HCT116 (cell line): ENCODE results near the gene DOC2A. TPM values are rescaled to one million over a fixed set of nuclear protein-coding genes. Genes with fewer than 3 reads are reported as not detected.
A peak's percentile ranks its signal among the peaks of the same experiment; 100 is the strongest.

Experiments
- ATAC-seq: fragments of 200-7000 bp; cut with Tn5 transposase; 2 replicates; pipeline ENCODE4 v1.9.1; 2020; ENCODE audit warnings: mild to moderate bottlenecking, moderate library complexity
- BruUV-seq: library from RNA; stranded (reverse); fragments of 400-500 nt; replicated peaks from 2 replicates; lab custom pipeline; 2021; lab: Mats Ljungman, UMichigan
- CTCF ChIA-PET: fragments of 300-600 bp; sonication (Branson Sonifier 250); formaldehyde crosslinking; loops from one replicate; lab custom pipeline; 2021; ENCODE audit warnings: antibody characterized with exemption; lab: Charles Lee
- POLR2A ChIA-PET: fragments of 300-600, 350-600 bp; sonication (Branson Sonifier 250); formaldehyde crosslinking; loops from one replicate; lab custom pipeline; 2021; ENCODE audit warnings: antibody characterized with exemption; lab: Charles Lee
- RAD21 ChIA-PET, 2 experiments: fragments of 300-600 bp; sonication (Branson Sonifier 250); formaldehyde crosslinking; loops; one replicate each; lab custom pipeline; 2023; ENCODE audit warnings: low total read pairs in 2 of 2; ENCODE audit not compliant: uncharacterized antibody in 2 of 2, unreplicated experiment in 2 of 2, low non-redundant PET in 1 of 2; lab: Charles Lee
- DNase-seq: peaks from one replicate; pipeline ENCODE4 v3.0.0-alpha.2; 2010; ENCODE audit warnings: low read depth, low spot score
- H2AFZ ChIP-seq: fragments of 200-600 bp; shearing (Covaris generic), sonication (generic); 2 replicates; pipeline ENCODE4 v1.6.1; 2017; ENCODE audit warnings: low read depth, mixed run types, mixed read lengths, antibody characterized with exemption, low read length; ENCODE audit not compliant: poor library complexity, severe bottlenecking
- H3K27ac ChIP-seq: 2 replicates; pipeline ENCODE4 v1.5.1; 2012; ENCODE audit warnings: low read depth, low read length
- H3K27me3 ChIP-seq: fragments of 200-600 bp; sonication (generic); 2 replicates; pipeline ENCODE4 v1.6.1; 2016; ENCODE audit warnings: mixed run types, low read length, mixed read lengths; ENCODE audit not compliant: insufficient read depth
- H3K36me3 ChIP-seq, 2 experiments: fragments of 200-500 bp in 1 of 2; fragments of 200-600 bp in 1 of 2; sonication (Bioruptor generic) in 1 of 2; sonication (generic) in 1 of 2; 2 replicates each; pipeline versions ENCODE4 v1.5.1 to v1.6.1; 2014 to 2016; ENCODE audit warnings: low read length in 2 of 2, inconsistent platforms in 1 of 2, mixed read lengths in 1 of 2, mixed run types in 1 of 2; ENCODE audit not compliant: insufficient read depth in 2 of 2, control insufficient read depth in 1 of 2
- H3K4me1 ChIP-seq, 2 experiments: fragments of 200-600 bp in 1 of 2; sonication (generic) in 1 of 2; 2 replicates each; pipeline versions ENCODE4 v1.5.1 to v1.6.1; 2012 to 2017; ENCODE audit warnings: low read length in 2 of 2, inconsistent platforms in 1 of 2, mild to moderate bottlenecking in 1 of 2, mixed read lengths in 1 of 2, mixed run types in 1 of 2, moderate library complexity in 1 of 2; ENCODE audit not compliant: insufficient read depth in 2 of 2, control insufficient read depth in 1 of 2
- H3K4me2 ChIP-seq: fragments of 200-600 bp; sonication (generic); 2 replicates; pipeline ENCODE4 v1.6.1; 2017; ENCODE audit warnings: mixed run types, low read length, mixed read lengths
- H3K4me3 ChIP-seq, 2 experiments: fragments of 200-600 bp in 1 of 2; sonication (generic) in 1 of 2; replicated peaks in 1 of 2; 2 replicates each; pipeline ENCODE4 v1.5.1; 2011 to 2016; ENCODE audit warnings: low read length in 2 of 2, control low read depth in 1 of 2, low read depth in 1 of 2, mild to moderate bottlenecking in 1 of 2, mixed read lengths in 1 of 2, mixed run types in 1 of 2
- H3K79me2 ChIP-seq: fragments of 200-600 bp; sonication (generic); 2 replicates; pipeline ENCODE4 v1.6.1; 2017; ENCODE audit warnings: mild to moderate bottlenecking, mixed run types, low read length, moderate library complexity, mixed read lengths; ENCODE audit not compliant: insufficient read depth
- H3K9ac ChIP-seq: fragments of 200-600 bp; sonication (generic); 2 replicates; pipeline ENCODE4 v1.6.1; 2016; ENCODE audit warnings: low read length, mixed read lengths
- H3K9me2 ChIP-seq: fragments of 200-600 bp; sonication (generic), shearing (Covaris generic); 2 replicates; pipeline ENCODE4 v1.6.1; 2017; ENCODE audit warnings: mixed run types, mild to moderate bottlenecking, moderate library complexity; ENCODE audit not compliant: insufficient read depth
- H3K9me3 ChIP-seq, 2 experiments: fragments of 200-500 bp in 1 of 2; fragments of 200-600 bp in 1 of 2; sonication (Bioruptor generic) in 1 of 2; sonication (generic) in 1 of 2; 2 replicates each; pipeline ENCODE4 v1.6.1; 2014 to 2017; ENCODE audit warnings: low read length in 2 of 2, mixed read lengths in 2 of 2, inconsistent platforms in 1 of 2, low read depth in 1 of 2, mild to moderate bottlenecking in 1 of 2, mixed run types in 1 of 2, moderate library complexity in 1 of 2; ENCODE audit not compliant: control insufficient read depth in 1 of 2, insufficient read depth in 1 of 2
- H4K20me1 ChIP-seq: fragments of 200-600 bp; sonication (generic), shearing (Covaris generic); 2 replicates; pipeline ENCODE4 v1.6.1; 2017; ENCODE audit warnings: mixed run types, mild to moderate bottlenecking, moderate library complexity; ENCODE audit not compliant: insufficient read depth
- CBX3 ChIP-seq: IDR thresholded peaks from 2 replicates; pipeline ENCODE4 v1.6.1; 2012; ENCODE audit warnings: low read depth
- CEBPB ChIP-seq: IDR thresholded peaks from 2 replicates; pipeline ENCODE4 v1.6.1; 2012; ENCODE audit warnings: low read depth
- ELF1 ChIP-seq: IDR thresholded peaks from 2 replicates; pipeline ENCODE4 v1.6.1; 2012; ENCODE audit warnings: low read depth, borderline replicate concordance
- EZH2 ChIP-seq: fragments of 200-600 bp; sonication (generic); IDR thresholded peaks from 2 replicates; pipeline ENCODE4 v1.6.1; 2017; ENCODE audit warnings: antibody characterized with exemption, mixed run types
- EZH2phosphoT487 ChIP-seq: fragments of 200-600 bp; IDR thresholded peaks from 2 replicates; pipeline ENCODE4 v1.6.1; 2018; ENCODE audit warnings: antibody characterized with exemption, borderline replicate concordance
- FOSL1 ChIP-seq: IDR thresholded peaks from 2 replicates; pipeline ENCODE4 v1.6.1; 2012; ENCODE audit warnings: low read depth
- JUND ChIP-seq: IDR thresholded peaks from 2 replicates; pipeline ENCODE4 v1.6.1; 2012
- POLR2A ChIP-seq: IDR thresholded peaks from 2 replicates; pipeline ENCODE4 v1.7.0; 2011; ENCODE audit warnings: borderline replicate concordance; ENCODE audit not compliant: insufficient read depth, insufficient read length; ENCODE audit errors: extremely low read depth
- POLR2AphosphoS5 ChIP-seq: IDR thresholded peaks from 2 replicates; pipeline ENCODE4 v1.6.1; 2011; ENCODE audit warnings: mild to moderate bottlenecking, low read depth, low read length, moderate library complexity
- REST ChIP-seq: IDR thresholded peaks from 2 replicates; pipeline ENCODE4 v1.6.1; 2012; ENCODE audit warnings: low read depth
- SP1 ChIP-seq: IDR thresholded peaks from 2 replicates; pipeline ENCODE4 v1.6.1; 2012; ENCODE audit warnings: low read depth
- SRF ChIP-seq: IDR thresholded peaks from 2 replicates; pipeline ENCODE4 v1.6.1; 2012; ENCODE audit warnings: low read depth
- YY1 ChIP-seq: IDR thresholded peaks from 2 replicates; pipeline ENCODE4 v1.6.1; 2011; ENCODE audit warnings: low read length, low read depth, moderate library complexity, mild to moderate bottlenecking; ENCODE audit not compliant: insufficient replicate concordance; ENCODE audit errors: extremely low read depth
- ZBTB33 ChIP-seq: IDR thresholded peaks from 2 replicates; pipeline ENCODE4 v1.6.1; 2011; ENCODE audit warnings: mild to moderate bottlenecking, low read length, moderate library complexity; ENCODE audit not compliant: insufficient replicate concordance; ENCODE audit errors: extremely low read depth
- ZFX ChIP-seq: fragments of 450-650 bp; IDR thresholded peaks from 2 replicates; pipeline ENCODE4 v1.6.1; 2017
- intact Hi-C: fragments of 100-400 bp; cut with micrococcal nuclease; formaldehyde crosslinking; loops from 2 replicates; pipeline ENCODE4 v1.10.0; 2022
- total RNA-seq: library from RNA; stranded (reverse); gene quantifications from one replicate; pipeline ENCODE4 v1.2.1, GENCODE V29; 2021; ENCODE audit not compliant: unreplicated experiment
- TF ChIP-seq, protein P1 (sequence below): IDR thresholded peaks from 2 replicates; pipeline ENCODE4 v1.6.1; 2012

DOC2A gene
- total RNA-seq, 1 experiment from 2014 or later: 17.3 TPM

DNA sequence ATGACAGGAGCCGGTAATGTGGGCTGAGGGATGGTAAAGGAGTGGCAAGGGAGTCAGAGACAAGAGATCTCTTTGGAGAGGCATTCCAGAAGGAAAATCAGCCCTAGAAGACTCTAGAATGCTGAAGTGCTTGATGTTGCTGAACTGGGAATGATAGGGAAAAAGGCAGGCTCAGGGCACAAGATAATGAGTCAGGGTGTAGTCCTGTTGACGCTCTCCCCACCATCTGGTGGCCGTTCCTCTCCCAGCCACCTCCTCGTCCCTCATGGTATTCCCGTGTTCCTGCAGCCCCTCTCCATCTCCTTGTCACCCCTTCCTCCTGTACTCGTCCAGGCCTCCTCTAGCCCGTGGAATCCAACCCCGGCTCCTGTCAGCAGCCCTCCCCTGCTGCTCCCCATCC, 43.6 kb upstream of the DOC2A start:
- 0 out of 4 replicates have a peak, but pooled peaks cover 0 to under 1% of the 10 kb centered on the region in 2 experiments for H3K36me3 ChIP-seq
- no peaks in the 10 kb centered on the region for H3K27me3 ChIP-seq
- BruUV-seq: no TSS peak
- DNase-seq: no peak
- peaks cover 7% of the 10 kb centered on the region for H3K79me2 ChIP-seq
- no peak overlapping the region for H2AFZ ChIP-seq
- peak overlapping the region in 1 of 2 experiments; percentile 93; a peak in 1 of 4 replicates for H3K4me3 ChIP-seq
- TF ChIP-seq EZH2 (no peak), POLR2AphosphoS5 (no peak), FOSL1 (no peak), SP1 (no peak), REST (no peak), YY1 (no peak), ZFX (no peak), ZBTB33 (no peak), CBX3 (no peak), EZH2phosphoT487 (no peak), JUND (no peak), SRF (no peak), ELF1 (no peak), CEBPB (no peak), POLR2A (no peak)
- TF ChIP-seq, protein P1, sequence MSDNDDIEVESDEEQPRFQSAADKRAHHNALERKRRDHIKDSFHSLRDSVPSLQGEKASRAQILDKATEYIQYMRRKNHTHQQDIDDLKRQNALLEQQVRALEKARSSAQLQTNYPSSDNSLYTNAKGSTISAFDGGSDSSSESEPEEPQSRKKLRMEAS: no peak
- TF ChIP-seq, all 23 proteins: peak for 0
- RAD21 ChIA-PET: no interaction called here
- intact Hi-C loops: no loop called here
- peaks cover 6 to 36% of the 10 kb centered on the region in 2 experiments; a peak in 2 of 4 replicates for H3K4me1 ChIP-seq
- POLR2A ChIA-PET: no interaction called here
- peak overlapping the region; percentile 100 for H3K4me2 ChIP-seq
- H3K27ac ChIP-seq: 0 out of 2 replicates have a peak overlapping the region, but pooled peaks have one; percentile 7
- H3K9ac ChIP-seq: no peak overlapping the region
- H4K20me1 ChIP-seq: no peaks in the 10 kb centered on the region
- H3K9me3 ChIP-seq: no peaks in the 10 kb centered on the region
- no peak for ATAC-seq
- no peaks in the 10 kb centered on the region for H3K9me2 ChIP-seq
- CTCF ChIA-PET: interaction anchor here (1.9 kb wide), 1 partner anchor 11 kb away, joined by 10 read pairs; the partner anchor contains the start of gene ALDOA
